WTC11 (cell line): ENCODE measurements around the gene TTC28. TPM values are rescaled to one million over a fixed set of nuclear protein-coding genes. Genes with fewer than 3 reads are reported as not detected.

ENCODE experiments used
- ATAC-seq: fragments of 200-7000 bp; cut with Tn5 transposase; 2 replicates; pipeline ENCODE4 v1.10.0; 2021; ENCODE audit warnings: mild to moderate bottlenecking, moderate library complexity
- CTCF ChIA-PET: fragments of 300-600 bp; sonication (Branson Sonifier 250); formaldehyde crosslinking; loops from one replicate; lab custom pipeline; 2021; ENCODE audit warnings: antibody characterized with exemption; lab: Charles Lee
- POLR2A ChIA-PET: fragments of 350-600 bp; sonication (Branson Sonifier 250); formaldehyde crosslinking; loops from one replicate; lab custom pipeline; 2021; ENCODE audit warnings: antibody characterized with exemption; lab: Charles Lee
- DNase-seq: peaks from one replicate; pipeline ENCODE4 v3.0.0; 2021; ENCODE audit warnings: low spot score
- H3K27ac Mint-ChIP-seq: 2 replicates; pipeline ENCODE4 v1.8.0; 2021; ENCODE audit warnings: mixed read lengths
- H3K27me3 Mint-ChIP-seq: 2 replicates; pipeline ENCODE4 v1.8.0; 2021; ENCODE audit warnings: low read depth, mild to moderate bottlenecking, moderate library complexity, mixed read lengths
- H3K36me3 Mint-ChIP-seq: 2 replicates; pipeline ENCODE4 v1.8.0; 2021; ENCODE audit warnings: mixed read lengths
- H3K4me1 Mint-ChIP-seq: 2 replicates; pipeline ENCODE4 v1.8.0; 2022; ENCODE audit warnings: mixed read lengths
- H3K4me3 Mint-ChIP-seq: 2 replicates; pipeline ENCODE4 v1.8.0; 2021; ENCODE audit warnings: mild to moderate bottlenecking, moderate library complexity, mixed read lengths
- H3K9me3 Mint-ChIP-seq: 2 replicates; pipeline ENCODE4 v1.8.0; 2021; ENCODE audit warnings: mixed read lengths
- AR ChIP-seq: fragments of 250-450 bp; sonication (Bioruptor Pico); IDR thresholded peaks from 2 replicates; pipeline ENCODE4 v1.9.0; 2021; ENCODE audit warnings: mild to moderate bottlenecking
- ATF2 ChIP-seq: sonication (generic); formaldehyde crosslinking; IDR thresholded peaks from 2 replicates; pipeline ENCODE4 v1.8.1; 2022; ENCODE audit warnings: low read depth, missing genetic modification reagents, borderline replicate concordance
- CREB1 ChIP-seq: sonication (generic); formaldehyde crosslinking; IDR thresholded peaks from 2 replicates; pipeline ENCODE4 v1.8.0; 2023; ENCODE audit warnings: mild to moderate bottlenecking, missing genetic modification reagents
- CREM ChIP-seq: sonication (generic); formaldehyde crosslinking; IDR thresholded peaks from 2 replicates; pipeline ENCODE4 v1.8.1; 2022; ENCODE audit warnings: mild to moderate bottlenecking, missing genetic modification reagents, moderate library complexity
- EMX1 ChIP-seq: fragments of 250-450 bp; sonication (Bioruptor Pico); IDR thresholded peaks from 2 replicates; pipeline ENCODE4 v1.8.0; 2021; ENCODE audit warnings: mild to moderate bottlenecking
- GTF2I ChIP-seq: fragments of 250-450 bp; sonication (Bioruptor Pico); conservative IDR thresholded peaks from 2 replicates; pipeline ENCODE4 v1.4.0; 2021; ENCODE audit warnings: mild to moderate bottlenecking
- JAZF1 ChIP-seq: fragments of 250-450 bp; sonication (Bioruptor Pico); IDR thresholded peaks from 2 replicates; pipeline ENCODE4 v1.9.0; 2021; ENCODE audit warnings: moderate library complexity, mild to moderate bottlenecking, inconsistent platforms
- MLX ChIP-seq: sonication (generic); formaldehyde crosslinking; IDR thresholded peaks from 2 replicates; pipeline ENCODE4 v1.8.1; 2023; ENCODE audit warnings: mild to moderate bottlenecking, missing genetic modification reagents, moderate library complexity
- NFYB ChIP-seq: sonication (generic); formaldehyde crosslinking; conservative IDR thresholded peaks from 2 replicates; pipeline ENCODE4 v1.8.0; 2022; ENCODE audit warnings: low read depth, missing genetic modification reagents
- NR3C1 ChIP-seq: sonication (generic); formaldehyde crosslinking; conservative IDR thresholded peaks from 2 replicates; pipeline ENCODE4 v1.8.1; 2023; ENCODE audit warnings: low read depth, mild to moderate bottlenecking, missing genetic modification reagents
- RELA ChIP-seq: sonication (generic); formaldehyde crosslinking; IDR thresholded peaks from 2 replicates; pipeline ENCODE4 v1.8.1; 2022; ENCODE audit warnings: missing genetic modification reagents, mild to moderate bottlenecking, borderline replicate concordance
- SP1 ChIP-seq: sonication (generic); formaldehyde crosslinking; conservative IDR thresholded peaks from 2 replicates; pipeline ENCODE4 v1.8.1; 2022; ENCODE audit warnings: missing genetic modification reagents
- TCF7 ChIP-seq: sonication (generic); formaldehyde crosslinking; IDR thresholded peaks from 2 replicates; pipeline ENCODE4 v1.8.0; 2022; ENCODE audit warnings: mild to moderate bottlenecking, low read depth, missing genetic modification reagents, moderate library complexity
- TP53 ChIP-seq: sonication (generic); formaldehyde crosslinking; IDR thresholded peaks from 2 replicates; pipeline ENCODE4 v1.8.1; 2023; ENCODE audit warnings: mild to moderate bottlenecking, missing genetic modification reagents
- USF2 ChIP-seq: sonication (generic); formaldehyde crosslinking; IDR thresholded peaks from 2 replicates; pipeline ENCODE4 v1.8.1; 2023; ENCODE audit warnings: mild to moderate bottlenecking, missing genetic modification reagents, moderate library complexity
- ZBTB21 ChIP-seq: sonication (generic); formaldehyde crosslinking; IDR thresholded peaks from 2 replicates; pipeline ENCODE4 v1.8.1; 2023; ENCODE audit warnings: mild to moderate bottlenecking, missing genetic modification reagents, borderline replicate concordance
- ZMAT4 ChIP-seq: fragments of 250-450 bp; sonication (Bioruptor Pico); IDR thresholded peaks from 2 replicates; pipeline ENCODE4 v1.9.0; 2021; ENCODE audit warnings: mild to moderate bottlenecking
- ZNF423 ChIP-seq: fragments of 250-450 bp; sonication (Bioruptor Pico); IDR thresholded peaks from 2 replicates; pipeline ENCODE4 v2.1.2; 2022; ENCODE audit warnings: mild to moderate bottlenecking, moderate library complexity
- ZNF512 ChIP-seq: sonication (generic); formaldehyde crosslinking; IDR thresholded peaks from 2 replicates; pipeline ENCODE4 v1.8.1; 2022; ENCODE audit warnings: missing genetic modification reagents, borderline replicate concordance
- total RNA-seq: library from RNA; stranded (reverse); gene quantifications from 3 replicates; pipeline ENCODE4 v1.2.3, GENCODE V29; 2021

The TTC28 gene
- total RNA-seq, 1 experiment from 2014 or later = 13.0 TPM

- peaks cover 12% of the 10 kb centered on the region for H3K4me1 Mint-ChIP-seq
- H3K4me3 Mint-ChIP-seq = no peak overlapping the region
- H3K27ac Mint-ChIP-seq = no peak overlapping the region
- no peaks in the 10 kb centered on the region for H3K27me3 Mint-ChIP-seq
- peaks cover 11% of the 10 kb centered on the region for H3K9me3 Mint-ChIP-seq
- no peaks in the 10 kb centered on the region for H3K36me3 Mint-ChIP-seq
- CTCF ChIA-PET = no interaction called here
- ATAC-seq (no peak), DNase-seq (no peak)
- TF ChIP-seq EMX1 (CRISPR knock-in tag) (no peak), JAZF1 (CRISPR knock-in tag) (no peak), ZBTB21 (CRISPR knock-in tag) (no peak), ZMAT4 (no peak), CREM (CRISPR knock-in tag) (no peak), USF2 (CRISPR knock-in tag) (no peak), AR (no peak), TP53 (CRISPR knock-in tag) (no peak), SP1 (CRISPR knock-in tag) (no peak)
- POLR2A ChIA-PET = no interaction called here
Measured at GRCh38 chr22:28155808-28156207, 523.8 kb downstream of the TTC28 start.

- no peak for ATAC-seq
- Mint-ChIP-seq H3K4me1 (peaks cover 12% of the 10 kb centered on the region), H3K9me3 (peaks cover 11% of the 10 kb centered on the region), H3K4me3 (no peak overlapping the region), H3K27me3 (no peaks in the 10 kb centered on the region), H3K27ac (no peak overlapping the region), H3K36me3 (no peaks in the 10 kb centered on the region)
- POLR2A ChIA-PET = no interaction called here
- no peak for TF ChIP-seq CREB1 (CRISPR knock-in tag)
- TF ChIP-seq ZNF423 (CRISPR knock-in tag) = no peak
- TF ChIP-seq TCF7 (CRISPR knock-in tag) = no peak
- DNase-seq = no peak
- CTCF ChIA-PET = no interaction called here
Measured at GRCh38 chr22:28154861-28155260, 524.8 kb downstream of the TTC28 start.

- ATAC-seq = no peak
- TF ChIP-seq ZNF512 (CRISPR knock-in tag) (no peak), MLX (CRISPR knock-in tag) (no peak), NR3C1 (CRISPR knock-in tag) (no peak), CREB1 (CRISPR knock-in tag) (no peak), RELA (CRISPR knock-in tag) (no peak), NFYB (no peak), GTF2I (CRISPR knock-in tag) (no peak), ATF2 (CRISPR knock-in tag) (no peak)
- H3K27me3 Mint-ChIP-seq = no peaks in the 10 kb centered on the region
- peaks cover 4% of the 10 kb centered on the region; the same call in 1 of the 2 replicates for H3K9me3 Mint-ChIP-seq
- H3K4me3 Mint-ChIP-seq = no peak overlapping the region
- CTCF ChIA-PET = interaction anchor here (0.6 kb wide), 2 partner anchors 31 to 350 kb away, joined by 3 to 4 read pairs; no protein-coding TSS in a partner anchor
- POLR2A ChIA-PET = no interaction called here
- H3K4me1 Mint-ChIP-seq = peaks cover 22% of the 10 kb centered on the region
- H3K36me3 Mint-ChIP-seq = no peaks in the 10 kb centered on the region
- H3K27ac Mint-ChIP-seq = no peak overlapping the region
- DNase-seq = no peak
Measured at GRCh38 chr22:28151151-28151816, 528.4 kb downstream of the TTC28 start.
